ENCODE measurements around the gene TFCP2L1.

The TFCP2L1 gene

GRCh38 chr2:121266543-121267106 is 18.4 kb downstream of the TFCP2L1 start:
- H3K4me3 ChIP-seq (ENCODE audit: low read depth, low read length), result no peak overlapping the region
- TF ChIP-seq CTCF (IDR thresholded peaks at IDR 0.05; ENCODE audit: insufficient read depth, low read depth, low read length, missing control alignments), result no peak
- DNase-seq (ENCODE audit: low read depth), result no peak

DNA sequence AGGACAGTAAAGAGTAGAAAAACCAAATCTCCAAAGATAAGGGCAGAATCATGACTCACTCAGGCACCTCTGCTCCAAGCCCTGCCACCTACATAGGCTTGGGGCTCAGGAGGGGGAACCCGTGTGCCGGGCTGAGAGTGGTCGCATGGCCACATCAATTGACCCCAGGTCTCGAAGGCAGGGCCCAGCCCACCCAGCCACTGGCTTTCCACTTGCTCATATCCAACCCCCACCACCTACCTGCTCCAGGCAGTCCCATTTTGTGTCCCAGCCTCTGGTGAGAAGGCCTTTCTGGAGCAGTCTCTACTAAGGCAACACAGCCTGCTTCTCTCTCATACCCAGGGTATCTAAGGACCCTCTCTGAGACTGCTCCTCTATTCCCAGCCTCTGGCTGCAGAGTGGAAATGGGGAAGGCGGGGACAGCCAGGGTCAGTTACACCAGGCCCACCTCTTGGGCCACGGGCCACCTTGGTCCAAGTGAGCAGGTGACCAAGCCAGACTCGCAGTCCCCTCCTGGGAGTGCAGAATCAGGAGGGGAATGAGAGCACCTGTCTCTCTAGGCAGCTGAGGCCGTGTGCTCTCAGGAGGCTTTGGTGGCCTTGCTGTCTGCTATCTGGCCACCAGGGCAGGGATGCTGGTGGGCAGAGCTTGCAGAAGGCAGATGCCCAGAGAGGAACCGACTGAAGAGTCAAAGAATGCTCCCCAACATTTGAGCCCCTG is 20.8 kb downstream of the TFCP2L1 start:
- no peak overlapping the region for H3K4me3 ChIP-seq (ENCODE audit: low read depth, low read length)
- no peak for DNase-seq (ENCODE audit: low read depth)
- TF ChIP-seq CTCF (IDR thresholded peaks at IDR 0.05; ENCODE audit: insufficient read depth, low read depth, low read length, missing control alignments), result no peak

DNA sequence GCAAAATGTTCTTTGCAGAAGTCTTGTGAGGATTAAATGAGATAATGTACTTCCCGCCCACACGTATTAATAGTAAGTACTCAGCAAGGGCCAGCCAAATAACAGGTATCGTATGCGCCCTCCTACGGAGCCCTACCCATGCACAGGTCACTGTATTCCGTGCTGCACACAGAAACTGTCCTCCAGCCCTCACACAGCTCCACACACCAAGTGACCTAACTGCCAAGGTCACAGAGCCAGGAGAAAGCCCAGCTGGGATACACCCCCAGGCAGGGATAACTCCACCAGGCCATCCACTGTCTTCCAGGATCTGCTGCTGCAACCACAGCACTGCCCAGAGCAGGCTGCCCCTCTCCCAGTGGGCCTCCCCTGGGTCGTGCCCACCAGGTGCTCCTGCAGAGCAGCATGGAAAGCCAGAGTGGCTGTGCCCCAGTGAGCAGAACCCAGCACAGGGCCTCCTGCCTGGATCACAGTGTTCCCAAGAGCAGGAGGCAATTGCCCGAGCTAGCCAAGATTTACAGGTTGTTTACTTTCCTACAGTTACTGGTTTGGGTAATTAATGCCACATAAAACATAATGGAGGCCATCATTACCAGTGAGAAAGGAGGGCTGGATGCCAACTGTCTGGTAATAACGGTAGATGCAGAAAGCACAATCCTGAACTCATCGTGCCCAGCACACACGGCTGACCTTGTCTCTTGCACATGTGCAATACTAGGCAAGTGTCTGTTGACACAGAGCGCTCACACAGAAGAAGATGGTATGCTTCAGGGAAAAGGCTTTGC is 24.4 kb downstream of the TFCP2L1 start:
- no peak for DNase-seq (ENCODE audit: low read depth)
- no peak overlapping the region for H3K4me3 ChIP-seq (ENCODE audit: low read depth, low read length)
- TF ChIP-seq CTCF (IDR thresholded peaks at IDR 0.05; ENCODE audit: insufficient read depth, low read depth, low read length, missing control alignments), result no peak

- DNase-seq (ENCODE audit: low read depth), result no peak
- TF ChIP-seq CTCF (IDR thresholded peaks at IDR 0.05; ENCODE audit: insufficient read depth, low read depth, low read length, missing control alignments), result no peak
- no peak overlapping the region for H3K4me3 ChIP-seq (ENCODE audit: low read depth, low read length)
These were observed 27.0 kb downstream of the TFCP2L1 start for GRCh38 chr2:121258051-121258450.

DNA sequence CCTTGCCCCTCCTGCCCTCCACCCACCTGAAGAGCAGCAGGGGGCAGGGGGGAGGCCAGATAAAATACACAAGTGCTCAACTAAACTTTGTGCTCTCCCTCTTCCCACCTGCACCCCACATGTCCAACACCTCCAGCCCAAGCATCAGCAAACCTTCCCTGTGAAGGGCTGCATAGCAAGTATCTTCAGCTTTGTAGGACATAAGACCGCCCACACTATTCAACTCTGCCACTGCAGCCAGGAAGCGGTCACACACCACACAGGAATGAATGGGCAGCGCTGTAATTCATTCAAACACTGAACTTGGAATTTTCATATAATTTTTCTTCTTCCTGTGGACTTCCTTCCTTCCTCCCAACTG is 27.5 kb downstream of the TFCP2L1 start:
- no peak for TF ChIP-seq CTCF (IDR thresholded peaks at IDR 0.05; ENCODE audit: insufficient read depth, low read depth, low read length, missing control alignments)
- no peak for DNase-seq (ENCODE audit: low read depth)
- H3K4me3 ChIP-seq (ENCODE audit: low read depth, low read length), result no peak overlapping the region

GRCh38 chr2:121256720-121257479 is 28.1 kb downstream of the TFCP2L1 start:
- DNase-seq (ENCODE audit: low read depth), result no peak
- no peak overlapping the region for H3K4me3 ChIP-seq (ENCODE audit: low read depth, low read length)
- TF ChIP-seq CTCF (IDR thresholded peaks at IDR 0.05; ENCODE audit: insufficient read depth, low read depth, low read length, missing control alignments), result no peak
